Measurements from ENCODE around the gene CD38.
"Not testable (repeated sequence)": the region's sequence is repeated elsewhere in the genome, so short reads cannot be mapped to it uniquely, and the experiment has no call there.

Gene CD38

GRCh38 chr4:15848191-15848842 is 70.2 kb downstream of the CD38 start:
- Histone ChIP-seq H3K9me3 (no peaks in the 10 kb centered on the region), H3K4me1 (ENCODE audit: control insufficient read depth in 1 of 2, insufficient read depth in 1 of 2, low read depth in 1 of 2, low read length in 1 of 2) (peaks cover 8 to 9% of the 10 kb centered on the region in 2 experiments), H3K27me3 (no peaks in the 10 kb centered on the region), H3K36me3 (peaks cover 4% of the 10 kb centered on the region), H3K27ac (no peak overlapping the region), H3K4me3 (ENCODE audit: low read depth in 1 of 2, low read length in 1 of 2) (no peak overlapping the region)
- TF ChIP-seq, protein P1, sequence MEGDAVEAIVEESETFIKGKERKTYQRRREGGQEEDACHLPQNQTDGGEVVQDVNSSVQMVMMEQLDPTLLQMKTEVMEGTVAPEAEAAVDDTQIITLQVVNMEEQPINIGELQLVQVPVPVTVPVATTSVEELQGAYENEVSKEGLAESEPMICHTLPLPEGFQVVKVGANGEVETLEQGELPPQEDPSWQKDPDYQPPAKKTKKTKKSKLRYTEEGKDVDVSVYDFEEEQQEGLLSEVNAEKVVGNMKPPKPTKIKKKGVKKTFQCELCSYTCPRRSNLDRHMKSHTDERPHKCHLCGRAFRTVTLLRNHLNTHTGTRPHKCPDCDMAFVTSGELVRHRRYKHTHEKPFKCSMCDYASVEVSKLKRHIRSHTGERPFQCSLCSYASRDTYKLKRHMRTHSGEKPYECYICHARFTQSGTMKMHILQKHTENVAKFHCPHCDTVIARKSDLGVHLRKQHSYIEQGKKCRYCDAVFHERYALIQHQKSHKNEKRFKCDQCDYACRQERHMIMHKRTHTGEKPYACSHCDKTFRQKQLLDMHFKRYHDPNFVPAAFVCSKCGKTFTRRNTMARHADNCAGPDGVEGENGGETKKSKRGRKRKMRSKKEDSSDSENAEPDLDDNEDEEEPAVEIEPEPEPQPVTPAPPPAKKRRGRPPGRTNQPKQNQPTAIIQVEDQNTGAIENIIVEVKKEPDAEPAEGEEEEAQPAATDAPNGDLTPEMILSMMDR (IDR thresholded peaks at IDR 0.05), result no peak

DNA sequence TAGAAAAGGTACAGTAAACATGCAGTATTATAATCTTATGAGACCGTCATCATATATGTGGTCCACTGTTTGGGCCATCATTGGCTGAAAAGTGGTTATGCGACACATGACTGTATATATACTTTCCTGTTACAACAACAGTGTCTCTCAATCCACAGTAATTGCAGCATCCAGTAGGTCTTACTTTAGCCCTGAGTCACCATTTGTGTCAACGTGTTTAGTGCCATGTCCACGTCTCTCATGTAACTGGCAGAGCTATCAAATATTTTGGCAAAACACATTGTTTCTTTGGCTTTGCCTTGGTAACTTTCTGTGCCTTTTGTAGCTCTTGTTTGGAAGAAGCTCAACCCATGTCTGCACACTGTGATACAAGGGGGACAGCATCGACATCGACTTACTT is 73.8 kb downstream of the CD38 start:
- Histone ChIP-seq H3K4me1 (ENCODE audit: control insufficient read depth in 1 of 2, insufficient read depth in 1 of 2, low read depth in 1 of 2, low read length in 1 of 2) (peaks cover 8 to 9% of the 10 kb centered on the region in 2 experiments), H3K4me3 (ENCODE audit: low read depth in 1 of 2, low read length in 1 of 2) (no peak overlapping the region), H3K27me3 (no peaks in the 10 kb centered on the region), H3K27ac (no peak overlapping the region), H3K36me3 (peaks cover 4% of the 10 kb centered on the region), H3K9me3 (no peaks in the 10 kb centered on the region)
- TF ChIP-seq, protein P1 (IDR thresholded peaks at IDR 0.05), result no peak

DNA sequence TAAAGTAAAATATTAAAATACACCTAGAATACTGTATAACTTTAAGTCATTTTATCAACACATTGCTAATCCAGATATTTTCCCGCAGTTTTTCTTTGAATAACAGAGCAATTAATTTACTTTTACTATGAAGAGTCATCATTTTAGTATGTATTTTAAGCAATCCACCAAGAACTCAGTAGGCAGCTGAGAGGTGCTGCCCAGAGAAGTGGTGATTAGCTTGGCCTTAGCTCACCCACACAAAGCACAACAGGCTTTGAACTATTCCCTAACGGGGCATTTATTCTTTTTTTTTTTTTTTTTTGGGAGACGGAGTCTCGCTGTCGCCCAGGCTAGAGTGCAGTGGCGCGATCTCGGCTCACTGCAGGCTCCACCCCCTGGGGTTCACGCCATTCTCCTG is 74.4 kb downstream of the CD38 start:
- no peak overlapping the region for H3K27ac ChIP-seq
- H3K4me3 ChIP-seq (ENCODE audit: low read depth in 1 of 2, low read length in 1 of 2), result no peak overlapping the region
- H3K4me1 ChIP-seq (ENCODE audit: control insufficient read depth in 1 of 2, insufficient read depth in 1 of 2, low read depth in 1 of 2, low read length in 1 of 2), result peaks cover 8 to 9% of the 10 kb centered on the region in 2 experiments
- TF ChIP-seq, protein P1 (IDR thresholded peaks at IDR 0.05), result no peak
- peaks cover 4% of the 10 kb centered on the region for H3K36me3 ChIP-seq
- H3K9me3 ChIP-seq, result no peaks in the 10 kb centered on the region
- no peaks in the 10 kb centered on the region for H3K27me3 ChIP-seq

DNA sequence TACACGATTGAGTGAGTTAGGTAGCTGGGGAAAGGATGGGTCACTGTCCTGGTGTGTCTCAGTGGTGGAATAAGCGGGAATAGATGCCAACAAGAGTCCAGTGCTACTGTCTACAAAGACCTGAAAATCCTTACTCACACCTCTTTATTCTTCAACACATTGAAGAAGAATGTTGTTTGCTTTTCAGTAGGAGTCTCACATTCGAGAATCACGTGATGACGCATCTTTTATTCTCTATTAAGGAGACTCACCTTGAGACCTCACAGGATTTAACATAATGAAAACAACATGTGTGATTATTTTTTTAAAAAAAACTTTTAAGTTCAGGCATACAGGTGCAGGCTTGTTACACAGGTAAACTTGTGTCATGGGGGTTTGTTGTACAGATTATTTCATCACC is 75.2 kb downstream of the CD38 start:
- TF ChIP-seq, protein P1 (IDR thresholded peaks at IDR 0.05), result no peak
- H3K27me3 ChIP-seq, result no peaks in the 10 kb centered on the region
- H3K9me3 ChIP-seq, result no peaks in the 10 kb centered on the region
- peaks cover 4% of the 10 kb centered on the region for H3K36me3 ChIP-seq
- no peak overlapping the region for H3K27ac ChIP-seq
- H3K4me3 ChIP-seq (ENCODE audit: low read depth in 1 of 2, low read length in 1 of 2), result no peak overlapping the region
- peaks cover 8 to 9% of the 10 kb centered on the region in 2 experiments for H3K4me1 ChIP-seq (ENCODE audit: control insufficient read depth in 1 of 2, insufficient read depth in 1 of 2, low read depth in 1 of 2, low read length in 1 of 2)

GRCh38 chr4:15855804-15856475 is 77.8 kb downstream of the CD38 start:
- Histone ChIP-seq H3K27me3 (no peaks in the 10 kb centered on the region), H3K4me3 (ENCODE audit: low read depth in 1 of 2, low read length in 1 of 2) (no peak overlapping the region), H3K36me3 (peaks cover 4% of the 10 kb centered on the region), H3K27ac (no peak overlapping the region), H3K9me3 (no peaks in the 10 kb centered on the region), H3K4me1 (ENCODE audit: control insufficient read depth in 1 of 2, insufficient read depth in 1 of 2, low read depth in 1 of 2, low read length in 1 of 2) (no peaks in the 10 kb centered on the region)
- TF ChIP-seq, protein P1 (IDR thresholded peaks at IDR 0.05), result no peak

GRCh38 chr4:15861198-15861597 is 83.1 kb downstream of the CD38 start:
- not testable (repeated sequence) for H3K9me3 ChIP-seq; H3K4me3 ChIP-seq (ENCODE audit: low read depth in 1 of 2, low read length in 1 of 2); H3K36me3 ChIP-seq; H3K27me3 ChIP-seq; H3K27ac ChIP-seq; H3K4me1 ChIP-seq (ENCODE audit: control insufficient read depth in 1 of 2, insufficient read depth in 1 of 2, low read depth in 1 of 2, low read length in 1 of 2)
